Measurements from ENCODE around the gene PAAF1.

PAAF1 gene

GRCh38 chr11:73949246-73949645 is 72.4 kb downstream of the PAAF1 start:
- DNase-seq: no peak

DNA sequence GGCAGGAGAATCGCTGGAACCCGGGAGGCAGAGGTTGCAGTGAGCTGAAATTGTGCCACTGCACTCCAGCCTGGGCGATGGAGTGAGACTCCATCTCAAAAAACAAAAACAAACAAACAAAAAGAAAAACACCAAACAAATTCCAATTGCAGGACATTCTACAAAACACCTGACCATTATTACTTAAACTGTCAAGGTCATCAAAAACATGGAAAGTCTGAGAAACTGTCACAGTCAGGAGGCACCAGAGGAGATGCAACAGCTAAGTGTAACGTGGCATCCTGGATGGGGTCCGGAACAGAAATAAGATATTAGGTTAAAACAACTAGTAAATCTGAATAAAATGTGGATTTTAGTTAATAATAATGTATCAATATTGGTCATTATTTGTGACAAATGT is 73.1 kb downstream of the PAAF1 start:
- DNase-seq: no peak

GRCh38 chr11:73950869-73951710 is 74.3 kb downstream of the PAAF1 start, which contains the start of gene DNAJB13:
TSS of gene DNAJB13 (plus strand) at chr11:73951026. CDS start at chr11:73951070, 44 bp downstream.
- DNase-seq: no peak

DNA sequence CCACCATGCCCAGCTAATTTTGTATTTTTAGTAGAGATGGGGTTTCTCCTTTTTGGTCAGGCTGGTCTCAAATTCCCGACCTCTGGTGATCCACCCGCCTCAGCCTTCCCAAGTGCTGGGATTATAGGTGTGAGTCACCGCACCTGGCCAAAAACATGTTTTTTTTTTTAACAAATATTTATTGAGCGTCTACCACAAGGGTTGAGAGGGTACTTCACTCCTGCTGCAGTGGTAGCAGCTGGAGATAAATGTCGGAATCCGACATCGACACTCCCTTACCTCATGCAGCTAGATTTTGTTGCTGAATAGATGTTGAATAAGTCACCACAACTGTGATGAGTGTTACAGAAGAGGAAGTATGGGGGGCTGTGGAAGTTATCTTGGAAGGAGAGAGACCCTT is 75.0 kb downstream of the PAAF1 start:
- DNase-seq: no peak

DNA sequence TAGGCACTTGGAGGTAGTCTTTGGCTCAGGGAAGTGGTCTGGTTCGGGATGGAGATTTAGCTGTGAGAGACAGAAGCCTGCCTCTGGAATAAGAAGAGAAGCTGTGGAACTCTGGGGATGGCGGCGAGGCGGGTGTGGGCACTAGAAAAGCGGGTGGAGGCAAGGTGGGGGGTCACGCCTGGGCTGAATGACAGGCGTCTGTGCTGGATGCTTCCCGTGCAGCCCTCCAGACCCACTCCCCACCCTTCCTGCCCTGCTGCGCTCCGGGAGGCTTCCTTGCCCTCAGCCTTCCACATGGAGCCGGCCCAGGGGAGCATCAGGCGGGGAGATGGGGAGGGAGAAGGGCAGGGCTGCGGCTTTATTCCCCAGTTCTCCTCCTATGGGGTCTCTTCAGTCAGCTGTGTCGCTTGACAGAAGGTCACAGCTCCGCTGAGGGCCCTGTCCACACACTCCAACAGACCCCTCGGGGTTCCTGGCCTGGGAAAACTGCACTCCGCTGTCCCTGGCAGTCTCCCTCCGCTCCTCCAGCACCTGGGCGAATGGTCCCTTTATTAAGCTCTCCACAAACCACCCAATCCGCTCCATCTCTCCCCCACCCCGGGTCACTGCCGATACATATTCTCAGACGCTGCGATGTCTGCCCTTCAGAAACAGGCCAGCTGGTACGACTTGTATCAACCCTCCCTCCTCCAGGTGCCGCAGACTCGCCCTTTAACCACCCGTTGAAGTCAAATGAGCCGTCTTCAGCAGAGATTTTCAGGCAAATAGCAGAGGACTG is 80.3 kb downstream of the PAAF1 start:
- no peak for DNase-seq

DNA sequence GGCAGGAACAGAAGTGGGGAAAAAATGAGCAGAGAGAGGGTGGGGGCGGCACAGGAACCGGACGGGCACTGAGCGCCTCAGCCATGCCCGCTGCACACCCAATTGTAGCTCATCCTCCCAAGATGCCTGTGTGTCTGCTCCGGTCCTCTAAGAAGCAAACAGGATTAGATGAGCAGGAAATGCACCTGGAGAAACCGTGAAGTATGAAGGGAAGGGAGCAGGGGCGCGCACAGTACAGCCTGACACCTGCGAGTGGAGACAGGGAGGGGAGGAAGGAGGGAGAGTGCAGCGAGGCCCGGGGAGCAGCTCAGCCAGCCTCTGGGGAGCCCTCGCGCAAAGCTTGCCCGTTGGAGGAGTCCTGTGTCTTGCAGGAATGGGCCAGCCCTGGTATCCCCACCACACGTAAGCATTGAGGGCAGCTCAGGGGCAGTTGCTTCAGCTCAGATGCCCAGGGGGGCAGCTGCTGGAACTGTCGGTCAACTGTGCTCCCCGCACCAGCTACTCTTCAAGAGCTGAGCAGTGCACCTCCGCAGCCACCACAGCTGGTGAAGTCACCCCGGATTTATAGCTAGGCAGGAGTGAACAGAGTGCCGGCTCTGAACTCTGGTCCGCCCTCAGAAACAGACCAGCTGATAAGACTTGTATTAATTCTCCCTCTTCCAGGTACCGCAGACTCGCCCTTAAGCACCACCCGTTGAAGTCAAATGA is 81.0 kb downstream of the PAAF1 start:
- DNase-seq: no peak

DNA sequence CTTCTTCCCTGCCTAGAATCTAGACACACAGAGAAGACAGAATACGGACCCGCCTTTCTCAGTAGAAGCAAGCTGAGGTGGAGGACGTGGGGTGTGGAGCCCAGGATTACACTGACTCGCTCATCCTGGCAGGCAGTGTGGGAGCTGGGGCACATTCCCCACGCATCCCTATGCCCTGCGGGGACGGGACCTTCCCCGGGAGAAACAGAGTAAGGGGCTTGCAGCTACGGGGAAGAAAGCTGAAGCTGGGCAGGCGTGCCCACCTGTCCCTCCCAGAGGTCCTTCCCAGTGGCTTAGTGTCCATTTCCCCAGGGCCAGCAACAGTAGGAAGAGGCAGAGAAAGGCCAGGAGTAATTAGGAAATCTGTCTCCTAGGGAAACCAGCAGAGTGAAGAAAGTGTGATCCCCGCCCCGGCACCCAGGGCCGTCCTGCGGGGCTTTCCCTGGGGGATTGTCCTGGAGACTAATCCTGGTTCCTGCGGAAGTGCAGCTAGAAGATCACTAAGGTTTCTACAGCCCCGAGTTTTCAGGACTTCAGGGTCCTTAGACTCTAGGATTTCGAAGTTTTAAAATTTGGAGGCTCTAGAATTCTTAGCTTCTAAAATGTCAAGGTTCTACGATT is 81.8 kb downstream of the PAAF1 start:
- DNase-seq: no peak

DNA sequence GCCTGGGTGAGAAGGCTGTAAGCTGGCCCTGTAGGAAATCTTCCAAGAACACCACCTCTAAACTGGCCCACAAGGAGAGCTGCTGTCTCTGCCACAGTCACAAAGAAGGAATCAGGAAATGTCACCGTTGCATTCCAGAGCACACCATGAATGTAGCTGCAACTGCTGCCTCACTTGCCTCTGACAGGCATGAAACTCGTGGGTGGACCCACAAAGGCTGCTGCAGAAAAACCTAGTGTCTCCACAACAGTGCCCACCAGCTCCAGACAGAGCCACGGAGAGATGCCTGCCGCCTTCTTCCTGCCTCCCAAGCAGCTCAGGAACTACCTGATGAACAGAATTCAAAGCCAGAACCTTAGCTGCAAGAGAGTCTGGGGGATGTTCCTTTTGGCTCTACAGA is 84.5 kb downstream of the PAAF1 start:
- no peak for DNase-seq

DNA sequence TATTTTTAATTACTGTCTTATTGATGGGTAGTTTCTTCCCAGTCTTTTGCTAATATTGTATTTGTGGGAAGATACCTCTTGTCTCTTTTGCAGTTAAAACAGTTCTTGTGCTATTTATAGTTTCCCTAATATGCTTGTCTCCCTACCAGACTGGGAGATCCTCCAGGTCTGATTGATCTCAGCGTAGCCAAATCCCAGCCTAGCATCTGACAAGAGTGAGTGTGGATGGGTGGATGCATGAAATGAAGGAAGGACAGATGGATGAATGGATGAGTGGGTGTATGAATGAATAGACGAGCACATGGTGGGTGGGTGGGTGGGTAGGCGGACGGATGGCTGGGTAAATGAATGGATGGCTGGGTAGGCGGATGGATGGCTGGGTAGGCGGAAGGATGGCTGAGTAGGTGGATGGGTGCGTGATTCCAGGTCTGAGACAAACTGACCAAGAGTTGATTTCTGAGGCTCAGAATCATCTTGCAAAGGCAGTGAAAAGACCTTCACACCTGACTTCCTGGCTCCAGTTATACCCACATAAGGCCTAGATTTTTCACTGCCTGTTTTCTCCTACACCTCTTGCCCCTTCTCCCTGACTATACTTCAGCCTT is 85.4 kb downstream of the PAAF1 start:
- DNase-seq: no peak

- no peak for DNase-seq
Measured at GRCh38 chr11:73963861-73964260, 87.1 kb downstream of the PAAF1 start.

- no peak for DNase-seq
Measured at GRCh38 chr11:73965076-73965763, 88.4 kb downstream of the PAAF1 start.

DNA sequence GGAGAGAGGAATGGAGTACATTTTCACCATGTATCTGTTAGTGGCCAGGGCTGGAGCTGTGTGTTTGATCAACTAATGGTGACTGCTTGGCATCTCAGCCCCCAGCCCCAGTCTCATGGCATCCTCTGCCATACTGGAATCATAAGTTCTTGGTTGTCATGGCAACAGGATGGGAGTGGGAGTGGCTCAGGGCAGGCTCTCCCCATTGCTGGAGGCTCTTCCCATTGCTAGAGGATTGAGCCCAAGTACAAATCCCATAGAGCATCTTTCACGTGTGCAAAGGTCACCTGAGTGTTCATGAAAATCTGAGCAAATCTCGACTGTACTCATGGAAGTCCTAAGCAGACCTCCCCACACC is 88.9 kb downstream of the PAAF1 start:
- DNase-seq: no peak

DNA sequence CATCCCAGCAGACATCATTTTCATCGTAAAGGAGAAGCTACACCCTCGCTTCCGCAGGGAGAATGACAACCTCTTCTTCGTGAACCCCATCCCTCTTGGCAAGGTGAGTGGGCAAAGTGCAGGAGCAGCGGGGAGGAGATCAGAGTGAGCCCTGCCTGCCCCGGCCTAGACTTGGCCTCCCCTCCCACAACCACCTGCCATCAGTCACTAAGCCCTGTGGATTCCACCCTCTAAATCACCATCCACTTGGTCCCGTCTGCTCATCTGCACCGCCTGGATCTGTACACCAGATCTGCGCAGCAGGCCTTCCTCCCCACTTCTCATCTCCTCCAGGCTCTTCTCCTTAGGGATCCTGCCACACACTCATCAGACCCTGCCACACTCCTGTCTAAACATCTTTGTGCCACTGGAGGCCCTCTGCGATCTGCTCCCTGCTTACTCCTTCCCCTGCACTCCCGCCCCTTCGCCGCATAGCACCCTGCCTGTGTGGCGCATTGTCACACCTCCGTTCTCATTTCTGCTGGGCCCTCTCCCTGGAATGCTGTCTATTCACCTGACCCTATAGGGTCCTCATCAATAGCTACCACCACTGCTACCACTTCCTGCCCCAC is 91.7 kb downstream of the PAAF1 start:
- no peak for DNase-seq

DNA sequence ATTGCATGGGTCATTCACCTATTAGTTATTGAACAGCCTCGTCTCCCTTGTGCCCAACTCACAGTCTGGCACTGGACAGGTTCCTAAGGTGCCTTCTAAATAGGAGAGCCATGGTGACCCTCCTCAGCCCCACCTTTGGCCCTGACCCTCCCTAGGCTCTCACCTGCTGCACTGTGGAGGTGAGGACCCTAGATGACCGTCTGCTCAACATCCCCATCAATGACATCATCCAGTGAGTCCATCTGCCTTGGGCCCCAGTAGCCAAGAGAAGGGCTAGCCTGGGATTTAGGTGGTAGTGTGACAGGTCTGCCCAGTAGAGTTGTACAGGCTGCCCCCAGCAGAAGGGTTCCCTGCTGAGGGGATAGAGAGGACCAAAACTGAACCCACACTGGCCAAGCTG is 92.3 kb downstream of the PAAF1 start:
- DNase-seq: no peak

- no peak for DNase-seq
Measured at GRCh38 chr11:73969991-73970800, 93.4 kb downstream of the PAAF1 start.

DNA sequence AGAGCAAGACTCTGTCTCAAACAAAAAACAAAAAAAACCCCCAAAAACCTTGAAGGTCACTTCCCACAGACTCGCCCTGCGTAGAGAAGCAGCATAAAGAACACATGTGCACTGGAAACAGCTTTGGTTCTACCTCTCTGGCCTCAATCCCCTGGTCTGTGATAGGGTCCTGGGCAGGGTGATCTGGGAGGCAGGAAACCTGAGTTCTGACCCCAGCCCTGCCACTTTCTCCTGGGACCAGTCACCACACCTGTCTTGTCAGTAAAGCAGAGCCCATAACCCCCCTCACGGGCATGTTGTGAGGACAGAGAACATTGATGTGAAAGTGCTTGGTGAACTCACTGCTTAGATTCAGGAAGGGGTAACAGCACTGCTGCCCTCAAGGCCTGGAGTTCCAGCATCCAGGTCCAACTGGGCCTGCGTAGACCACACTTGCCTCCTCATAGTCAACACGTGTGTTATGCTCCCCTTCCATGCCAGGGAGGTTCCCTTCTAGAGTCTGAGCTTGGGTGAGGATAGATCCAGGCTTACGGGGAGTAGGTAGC is 94.4 kb downstream of the PAAF1 start:
- no peak for DNase-seq

DNA sequence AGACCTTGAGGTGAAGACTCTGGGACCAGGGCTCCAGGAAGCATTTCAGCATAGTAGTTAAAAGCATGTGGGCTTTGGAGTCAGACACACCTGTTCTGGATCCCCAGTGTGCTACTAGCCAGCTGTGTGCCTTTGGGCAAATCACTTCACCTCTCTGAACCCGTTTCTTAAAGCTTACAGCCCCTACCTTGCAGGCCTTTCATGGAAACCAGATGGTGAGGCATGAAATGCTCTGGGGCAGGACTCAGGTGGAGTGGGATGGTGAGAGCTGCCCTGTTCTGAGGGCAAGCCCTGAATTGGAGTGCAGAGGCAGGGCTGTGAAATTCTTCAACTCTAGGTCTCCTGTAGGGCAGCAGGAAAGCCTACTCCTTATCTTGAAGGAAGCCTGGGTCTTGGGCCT is 95.4 kb downstream of the PAAF1 start:
- DNase-seq: no peak

GRCh38 chr11:73972620-73973449 is 96.0 kb downstream of the PAAF1 start:
- DNase-seq: no peak

All from amniotic stem cell (primary cell).